Memory B cell (primary cell): ENCODE data around the gene TSBP1.
"Not testable (repeated sequence)": the region's sequence is repeated elsewhere in the genome, so short reads cannot be mapped to it uniquely, and the experiment has no call there.

ENCODE experiments used
- ATAC-seq: fragments of 150-1000 bp; cut with Tn5 transposase; 2 replicates; pipeline ENCODE4 v1.10.0; 2021; ENCODE audit warnings: low read depth, mild to moderate bottlenecking, moderate library complexity
- DNase-seq, 2 donors: peaks; one replicate each; pipeline ENCODE4 v3.0.0; 2022; ENCODE audit warnings: low spot score in 2 of 2
- H3K27ac Mint-ChIP-seq: one replicate; pipeline ENCODE4 v1.8.0; 2022; ENCODE audit warnings: mild to moderate bottlenecking, moderate library complexity, mixed read lengths
- H3K27me3 Mint-ChIP-seq: one replicate; pipeline ENCODE4 v1.8.0; 2022; ENCODE audit warnings: mixed read lengths
- H3K36me3 Mint-ChIP-seq: one replicate; pipeline ENCODE4 v1.8.0; 2022; ENCODE audit warnings: mild to moderate bottlenecking, mixed read lengths
- H3K4me1 Mint-ChIP-seq: one replicate; pipeline ENCODE4 v1.8.0; 2022; ENCODE audit warnings: mixed read lengths
- H3K4me3 Mint-ChIP-seq: one replicate; pipeline ENCODE4 v1.8.0; 2022; ENCODE audit warnings: mild to moderate bottlenecking, moderate library complexity, mixed read lengths
- H3K9me3 Mint-ChIP-seq: one replicate; pipeline ENCODE4 v1.8.0; 2022; ENCODE audit warnings: mixed read lengths

The TSBP1 gene

DNA sequence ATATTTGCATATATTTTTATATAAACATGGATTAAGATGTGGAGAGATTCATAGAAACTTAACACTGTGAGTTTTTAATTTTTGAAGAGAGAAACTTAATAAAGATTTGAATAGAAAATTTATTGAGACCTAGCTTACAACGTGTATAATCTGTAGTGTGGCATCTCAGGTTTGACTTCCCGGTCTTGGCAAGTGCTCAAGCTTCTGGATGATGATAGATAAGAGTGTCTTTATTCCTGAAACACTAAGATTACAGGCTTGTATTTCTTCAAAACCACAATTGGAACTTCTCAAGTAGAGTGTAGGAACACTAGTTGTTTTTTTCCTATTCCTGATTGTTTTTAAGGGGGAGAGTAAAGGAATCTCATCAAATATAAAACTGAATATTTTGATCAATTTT lies 83.3 kb downstream of the TSBP1 start:
- Mint-ChIP-seq H3K36me3 (peaks cover 2% of the 10 kb centered on the region), H3K9me3 (no peaks in the 10 kb centered on the region), H3K4me3 (no peak overlapping the region), H3K27ac (no peak overlapping the region), H3K4me1 (peaks cover 17% of the 10 kb centered on the region), H3K27me3 (no peaks in the 10 kb centered on the region)
- ATAC-seq (no peak), DNase-seq (no peak)

DNA sequence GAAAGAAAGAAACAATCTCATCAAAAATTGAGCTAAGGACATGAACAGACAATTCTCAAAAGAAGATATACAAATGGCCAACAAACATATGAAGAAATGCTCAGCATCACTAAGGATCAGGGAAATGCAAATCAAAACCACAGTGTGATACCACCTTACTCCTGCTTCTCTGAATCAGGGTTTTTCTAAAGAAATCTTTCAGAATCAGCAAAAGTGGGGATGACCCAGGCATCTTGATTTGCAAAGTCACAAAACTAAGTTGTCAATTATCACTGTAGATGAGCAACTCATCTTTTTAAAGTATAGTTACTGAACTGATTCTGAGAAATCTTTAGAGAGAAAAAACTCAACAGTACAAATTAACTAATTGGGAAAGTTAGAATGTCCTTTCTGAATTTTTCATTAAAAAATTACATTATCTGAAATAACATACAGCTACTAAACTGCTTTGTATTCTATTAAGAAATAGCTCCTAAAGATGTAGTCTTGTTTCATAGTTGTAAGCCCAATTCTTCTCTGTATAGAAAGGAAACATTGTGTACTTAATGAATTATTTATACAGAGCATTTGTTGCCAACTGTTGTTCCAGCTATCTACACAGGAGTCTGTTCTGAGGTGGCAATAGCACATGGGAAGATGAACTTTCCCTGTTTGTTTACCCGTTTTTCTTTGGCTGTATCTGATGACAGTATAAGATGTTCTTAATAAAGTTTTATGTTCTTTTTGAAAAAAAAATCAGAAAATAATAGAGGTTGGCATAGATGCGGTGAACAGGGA lies 97.7 kb downstream of the TSBP1 start:
- peaks cover 12% of the 10 kb centered on the region for H3K36me3 Mint-ChIP-seq
- ATAC-seq, H3K9me3 Mint-ChIP-seq, H3K27me3 Mint-ChIP-seq, H3K27ac Mint-ChIP-seq, DNase-seq: not testable (repeated sequence)
- H3K4me1 Mint-ChIP-seq = peaks cover 30% of the 10 kb centered on the region
- H3K4me3 Mint-ChIP-seq = peak overlapping the region; percentile 38

DNA sequence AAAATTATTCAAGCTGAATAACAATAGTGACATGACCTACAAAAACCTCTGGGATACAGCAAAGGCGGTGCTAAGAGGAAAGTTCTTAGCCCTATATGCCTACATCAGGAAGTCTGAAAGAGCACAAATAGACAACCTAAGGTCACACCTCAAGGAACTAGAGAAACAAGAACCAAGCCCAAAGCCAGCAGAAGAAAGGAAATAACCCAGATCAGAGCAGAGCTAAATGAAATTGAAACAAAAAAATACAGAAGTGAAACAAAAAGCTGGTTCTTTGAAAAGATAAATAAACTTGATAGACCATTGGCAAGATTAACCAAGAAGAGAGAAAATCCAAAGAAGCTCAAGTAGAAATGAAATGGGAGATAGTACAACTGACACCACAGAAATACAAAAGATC lies 100.3 kb downstream of the TSBP1 start:
- peak overlapping the region; percentile 69 for H3K4me3 Mint-ChIP-seq
- peak; percentile 87 for ATAC-seq
- H3K27ac Mint-ChIP-seq = peak overlapping the region; percentile 76
- peaks cover 8% of the 10 kb centered on the region for H3K9me3 Mint-ChIP-seq
- DNase-seq = peak in 1 of 2 donors; percentile 65
- H3K27me3 Mint-ChIP-seq = no peaks in the 10 kb centered on the region
- H3K36me3 Mint-ChIP-seq = peaks cover 11% of the 10 kb centered on the region
- peaks cover 38% of the 10 kb centered on the region for H3K4me1 Mint-ChIP-seq

DNA sequence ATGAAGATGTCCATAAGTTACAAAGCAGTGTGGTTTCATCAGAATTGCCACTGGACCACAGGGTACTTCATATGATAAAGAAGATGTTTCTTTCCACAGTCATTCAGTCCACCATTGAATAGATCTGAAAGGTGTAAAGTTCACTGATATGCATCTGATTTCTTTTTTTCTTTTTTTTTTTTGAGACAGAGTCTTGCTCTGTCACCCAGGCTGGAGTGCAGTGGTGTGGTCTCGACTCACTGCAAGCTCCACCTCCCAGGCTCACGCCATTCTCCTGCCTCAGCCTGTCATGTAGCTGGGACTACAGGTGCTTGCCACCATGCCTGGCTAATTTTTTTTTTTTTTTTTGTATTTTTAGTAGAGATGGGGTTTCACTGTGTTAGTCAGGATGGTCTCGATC lies 103.2 kb downstream of the TSBP1 start:
- DNase-seq, H3K27me3 Mint-ChIP-seq, H3K9me3 Mint-ChIP-seq, H3K4me3 Mint-ChIP-seq, ATAC-seq: not testable (repeated sequence)
- Mint-ChIP-seq H3K36me3 (peaks cover 11% of the 10 kb centered on the region), H3K4me1 (peaks cover 35% of the 10 kb centered on the region), H3K27ac (peak overlapping the region; percentile 45)

DNA sequence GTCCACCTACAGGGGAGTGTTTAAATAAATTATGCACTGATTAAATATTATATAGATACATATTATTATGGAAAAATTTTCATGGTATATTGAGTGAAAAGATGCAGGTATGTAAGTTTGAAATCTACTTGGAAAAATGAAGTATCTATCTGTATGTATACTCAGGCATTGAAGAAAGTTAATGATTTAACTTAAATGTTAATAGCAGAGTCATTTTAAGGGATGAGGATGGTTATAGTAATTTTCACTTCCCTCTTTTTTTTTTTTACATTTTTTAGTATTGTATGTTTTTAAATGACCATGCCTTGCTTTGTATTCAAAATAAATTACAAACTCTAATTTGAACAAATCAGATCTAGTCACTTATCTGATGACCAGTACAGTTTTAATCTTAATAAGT lies 104.7 kb downstream of the TSBP1 start:
- Mint-ChIP-seq H3K4me3 (no peak overlapping the region), H3K27ac (no peak overlapping the region), H3K4me1 (peaks cover 20% of the 10 kb centered on the region), H3K27me3 (no peaks in the 10 kb centered on the region), H3K36me3 (peaks cover 8% of the 10 kb centered on the region), H3K9me3 (peaks cover 2% of the 10 kb centered on the region)
- ATAC-seq (peak; percentile 46), DNase-seq (no peak)

DNA sequence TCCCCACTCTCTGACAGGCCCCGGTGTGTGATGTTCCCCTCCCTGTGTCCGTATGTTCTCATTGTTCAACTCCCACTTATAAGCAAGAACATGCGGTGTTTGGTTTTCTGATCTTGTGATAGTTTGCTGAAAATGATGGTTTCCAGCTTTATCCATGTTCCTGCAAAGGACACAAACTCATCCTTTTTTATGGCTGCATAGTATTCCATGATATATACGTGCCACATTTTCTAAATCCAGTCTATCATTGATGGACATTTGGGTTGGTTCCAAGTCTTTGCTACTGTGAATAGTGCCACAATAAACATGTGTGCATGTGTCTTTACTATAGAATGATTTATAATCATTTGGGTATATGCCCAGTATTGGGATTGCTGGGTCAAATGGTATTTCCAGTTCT lies 114.4 kb downstream of the TSBP1 start:
- DNase-seq, ATAC-seq, H3K9me3 Mint-ChIP-seq, H3K27ac Mint-ChIP-seq, H3K4me3 Mint-ChIP-seq, H3K27me3 Mint-ChIP-seq: not testable (repeated sequence)
- H3K4me1 Mint-ChIP-seq = peaks cover 24% of the 10 kb centered on the region
- peaks cover 13% of the 10 kb centered on the region for H3K36me3 Mint-ChIP-seq

DNA sequence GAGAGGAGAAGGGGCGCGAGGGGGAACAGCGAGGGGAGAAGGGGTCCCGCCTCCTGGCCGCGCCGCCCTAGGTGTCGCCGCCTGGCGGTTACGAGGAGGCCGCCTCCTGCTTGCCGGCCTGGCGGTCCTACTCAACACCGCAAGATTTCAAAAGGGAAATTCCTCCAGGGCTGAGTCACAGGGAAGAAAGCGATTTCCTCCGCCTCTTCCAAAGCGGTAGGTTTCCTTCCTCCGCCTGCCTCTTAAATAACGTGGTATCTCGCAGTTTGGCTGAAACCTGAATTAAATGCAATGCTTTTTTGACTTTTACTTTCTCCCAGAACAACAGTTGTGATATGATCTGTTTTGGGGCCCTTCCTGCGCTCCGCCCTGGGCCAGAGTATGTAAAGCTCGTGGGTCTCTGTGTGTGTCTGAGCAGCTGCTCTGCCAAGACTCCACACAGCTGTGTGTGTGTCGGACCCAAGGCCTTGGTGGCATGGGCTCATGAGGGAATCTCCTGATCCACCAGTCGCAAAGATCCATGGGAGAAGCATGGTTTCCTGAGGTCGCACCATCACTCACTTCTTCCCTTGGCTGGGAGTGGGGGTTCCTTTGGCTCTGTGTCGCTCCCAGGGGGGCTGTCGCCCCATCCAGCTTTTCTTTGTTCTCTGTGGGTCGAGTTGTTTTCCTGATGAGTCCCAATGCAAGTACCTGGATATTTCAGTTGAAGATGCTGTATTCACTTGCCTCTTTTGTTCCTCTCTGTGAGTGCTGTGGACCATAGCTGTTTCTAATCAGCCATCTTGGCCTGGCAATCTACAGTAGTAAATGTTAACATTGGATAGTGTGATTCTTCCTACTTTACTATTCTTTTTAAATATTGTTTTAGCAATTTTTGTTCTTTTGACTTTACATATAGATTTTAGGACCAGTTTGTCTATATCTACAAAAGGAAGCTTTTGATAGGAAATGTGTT lies 116.2 kb downstream of the TSBP1 start:
- DNase-seq = peak; percentile 60 to 63
- H3K4me3 Mint-ChIP-seq = peak overlapping the region; percentile 85
- peak overlapping the region; percentile 94 for H3K27ac Mint-ChIP-seq
- H3K27me3 Mint-ChIP-seq = no peaks in the 10 kb centered on the region
- peak; percentile 82 for ATAC-seq
- H3K36me3 Mint-ChIP-seq = peaks cover 7% of the 10 kb centered on the region
- peaks cover 3% of the 10 kb centered on the region for H3K9me3 Mint-ChIP-seq
- H3K4me1 Mint-ChIP-seq = peaks cover 32% of the 10 kb centered on the region

DNA sequence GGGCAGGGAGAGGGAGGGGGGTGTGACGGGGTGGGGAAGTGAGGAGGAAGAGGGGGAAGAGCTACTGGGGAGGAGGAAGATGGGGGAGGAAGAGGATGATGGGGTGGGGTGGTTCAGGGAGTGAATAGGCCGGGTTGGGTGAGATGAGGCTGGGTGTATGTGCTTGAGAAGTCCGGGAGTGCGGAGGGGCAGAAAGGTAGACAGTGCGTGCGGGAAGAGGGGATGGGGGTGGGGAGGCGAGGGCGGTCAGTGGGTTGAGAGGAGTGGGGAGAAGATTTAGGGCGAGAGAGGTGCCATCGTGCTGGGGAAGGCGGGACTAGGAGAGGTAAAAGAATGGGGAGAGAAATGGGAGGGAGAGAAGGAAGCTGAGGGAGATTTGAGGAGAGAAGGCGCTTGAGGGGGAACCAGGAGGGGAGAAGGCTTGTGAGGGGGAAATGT lies 116.9 kb downstream of the TSBP1 start:
- ATAC-seq (no peak), DNase-seq (no peak)
- Mint-ChIP-seq H3K4me3 (peak overlapping the region; percentile 85), H3K36me3 (peaks cover 7% of the 10 kb centered on the region), H3K27me3 (no peaks in the 10 kb centered on the region), H3K4me1 (peaks cover 32% of the 10 kb centered on the region), H3K27ac (peak overlapping the region; percentile 94), H3K9me3 (peaks cover 2% of the 10 kb centered on the region)

DNA sequence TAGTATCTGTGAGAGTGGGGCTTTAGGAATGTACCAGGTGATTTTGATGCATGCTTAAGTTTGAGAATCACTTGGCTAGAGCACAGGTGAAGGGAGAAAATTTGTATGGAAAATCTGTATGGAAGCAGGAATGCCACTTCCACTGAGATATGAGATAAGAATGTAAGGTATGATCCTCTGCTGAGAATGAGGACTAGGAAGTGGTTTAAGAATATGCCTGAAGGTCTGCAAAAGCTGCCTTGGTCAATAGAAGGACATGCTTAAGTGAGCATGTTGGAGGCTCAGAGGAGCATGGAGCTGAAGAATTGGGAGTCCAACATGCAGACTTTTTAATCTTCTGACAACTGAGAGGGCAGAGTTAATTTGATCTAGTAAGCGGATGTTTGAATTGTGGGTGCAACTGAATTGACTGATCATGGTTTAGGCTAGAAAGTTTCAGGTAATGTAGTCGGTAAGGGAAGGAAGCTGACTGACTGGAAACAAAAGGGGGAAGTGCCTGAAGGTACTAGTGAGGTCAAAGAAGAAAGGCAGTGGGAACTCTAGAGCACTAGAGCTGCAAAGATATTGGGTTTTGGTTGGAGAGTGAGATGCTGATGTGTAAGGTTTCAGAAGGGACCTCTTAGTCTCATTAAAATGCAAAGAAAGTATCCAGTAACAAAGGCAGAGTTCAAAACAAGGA lies 119.2 kb downstream of the TSBP1 start:
- Mint-ChIP-seq H3K9me3 (no peaks in the 10 kb centered on the region), H3K27me3 (no peaks in the 10 kb centered on the region), H3K4me1 (peaks cover 29% of the 10 kb centered on the region), H3K4me3 (peak overlapping the region; percentile 0), H3K27ac (peak overlapping the region; percentile 45), H3K36me3 (no peaks in the 10 kb centered on the region)
- DNase-seq (no peak), ATAC-seq (peak; percentile 63)

DNA sequence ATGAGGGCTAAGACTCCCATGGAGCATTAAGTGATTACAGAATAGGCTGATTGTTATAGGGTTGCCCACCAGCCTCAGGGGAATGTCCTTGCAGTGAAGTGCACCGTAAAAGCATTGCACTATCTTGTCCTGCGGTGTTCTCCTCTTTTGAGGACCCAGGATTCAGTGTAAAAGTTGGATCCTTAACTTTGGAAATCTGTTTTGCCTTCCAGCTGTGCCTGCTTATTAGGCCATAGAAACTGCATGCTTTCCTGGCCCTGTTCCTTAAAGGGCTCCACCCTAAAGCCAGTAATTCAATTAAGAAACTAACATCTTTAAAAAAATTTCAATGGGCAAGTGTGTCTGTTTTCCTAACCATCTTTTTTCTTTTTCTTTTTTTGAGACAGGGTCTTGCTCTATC lies 122.4 kb downstream of the TSBP1 start:
- Mint-ChIP-seq H3K27me3 (no peaks in the 10 kb centered on the region), H3K4me1 (peaks cover 20% of the 10 kb centered on the region), H3K9me3 (no peaks in the 10 kb centered on the region), H3K36me3 (no peaks in the 10 kb centered on the region), H3K27ac (no peak overlapping the region), H3K4me3 (no peak overlapping the region)
- DNase-seq (no peak), ATAC-seq (no peak)

DNA sequence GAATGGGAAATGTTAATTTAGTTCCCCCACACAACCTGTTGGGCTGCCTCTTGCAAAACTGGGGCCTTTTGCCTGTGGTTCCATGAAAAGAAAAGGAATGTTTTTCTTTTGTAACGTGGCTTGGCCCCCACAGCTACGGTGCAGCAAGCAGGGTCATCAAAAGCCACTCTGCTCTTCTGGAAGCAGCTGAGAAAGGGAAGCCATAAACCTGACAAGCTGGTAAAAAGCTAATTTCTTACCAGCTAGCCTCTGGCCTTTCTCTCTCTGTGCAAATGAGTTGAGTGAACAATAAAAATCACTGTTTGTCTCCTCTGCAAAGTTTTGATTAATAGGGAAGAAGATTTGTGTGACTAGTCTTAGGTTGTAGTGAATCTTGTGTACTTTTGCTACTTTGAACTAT lies 124.3 kb downstream of the TSBP1 start:
- Mint-ChIP-seq H3K9me3 (peaks cover under 1% of the 10 kb centered on the region), H3K36me3 (no peaks in the 10 kb centered on the region), H3K4me3 (no peak overlapping the region), H3K4me1 (peaks cover 15% of the 10 kb centered on the region), H3K27ac (no peak overlapping the region), H3K27me3 (no peaks in the 10 kb centered on the region)
- no peak for DNase-seq
- ATAC-seq = no peak

DNA sequence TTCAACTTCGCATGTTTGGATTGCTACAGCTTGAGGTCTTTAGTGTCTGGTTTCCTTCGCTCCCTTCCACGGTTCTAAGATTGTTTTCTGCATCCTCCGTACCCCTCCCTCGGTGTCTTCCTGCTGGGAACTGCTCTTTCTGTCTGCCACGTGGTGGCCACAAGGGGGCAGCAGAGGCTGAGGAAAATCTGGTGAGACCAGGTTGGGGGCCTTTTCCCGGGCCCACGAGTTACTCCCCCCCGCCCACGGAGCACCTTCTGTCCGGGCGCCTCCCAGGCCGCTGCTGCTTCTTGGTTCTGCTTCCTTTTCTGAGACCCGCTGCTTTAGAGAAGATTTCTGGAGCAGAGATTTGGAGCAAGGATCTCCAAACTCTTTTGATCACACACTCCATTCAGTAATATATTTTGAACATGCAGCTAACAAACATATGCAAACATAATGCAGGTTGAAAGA lies 126.7 kb downstream of the TSBP1 start:
- peak overlapping the region; percentile 76 for H3K27ac Mint-ChIP-seq
- no peaks in the 10 kb centered on the region for H3K36me3 Mint-ChIP-seq
- peak; percentile 89 for ATAC-seq

DNA sequence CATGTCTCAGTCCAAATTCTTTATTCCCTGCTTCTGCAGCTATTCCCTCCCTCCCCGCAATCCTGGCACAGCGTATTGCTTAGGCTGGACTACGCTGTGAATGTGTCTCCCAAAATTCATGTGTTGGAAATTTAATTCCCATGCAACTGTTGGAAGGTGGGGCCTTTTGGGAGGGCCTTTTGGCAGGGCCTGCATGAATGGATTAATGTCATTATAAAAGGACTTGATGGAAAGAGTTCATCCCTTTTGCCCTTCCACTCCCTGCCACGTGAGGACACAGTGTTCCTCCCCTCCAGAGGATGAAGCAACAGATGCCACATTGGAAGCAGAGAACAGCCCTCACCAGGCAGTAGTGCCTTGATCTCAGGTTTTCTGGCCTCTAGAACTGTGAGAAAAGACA lies 127.4 kb downstream of the TSBP1 start:
- ATAC-seq = no peak
- Mint-ChIP-seq H3K4me1 (peaks cover 15% of the 10 kb centered on the region), H3K36me3 (no peaks in the 10 kb centered on the region), H3K27ac (no peak overlapping the region), H3K9me3 (peaks cover 2% of the 10 kb centered on the region), H3K27me3 (no peaks in the 10 kb centered on the region), H3K4me3 (no peak overlapping the region)
- DNase-seq = no peak

More for the DNA sequence above, 126.7 kb downstream of the TSBP1 start:
- H3K27me3 Mint-ChIP-seq = no peaks in the 10 kb centered on the region
- peak overlapping the region; percentile 81 for H3K4me3 Mint-ChIP-seq
- DNase-seq = peak; percentile 69 to 75
- H3K9me3 Mint-ChIP-seq = peaks cover 2% of the 10 kb centered on the region
- peaks cover 15% of the 10 kb centered on the region for H3K4me1 Mint-ChIP-seq
